ENCODE data around the gene DLEC1.

DNA sequence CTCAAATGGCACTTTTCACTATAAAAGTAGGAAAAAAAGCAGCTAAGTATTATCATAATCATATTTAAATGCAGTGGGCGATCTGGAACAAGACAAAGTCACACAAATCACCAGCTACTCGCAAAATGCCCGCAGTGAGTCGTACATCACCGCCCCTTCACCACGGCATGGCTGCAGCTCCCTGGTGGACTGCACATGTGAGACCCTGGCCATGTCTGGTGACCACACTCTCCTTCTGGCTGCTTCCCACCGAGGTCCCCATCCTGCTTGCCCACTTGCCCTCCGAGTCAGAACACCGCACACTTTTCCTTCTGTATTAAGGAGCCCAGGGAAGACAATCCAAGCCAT, 59.3 kb downstream of the DLEC1 start:
- TF ChIP-seq POLR2A (IDR thresholded peaks at IDR 0.05), result no peak
- TF ChIP-seq, protein P1, sequence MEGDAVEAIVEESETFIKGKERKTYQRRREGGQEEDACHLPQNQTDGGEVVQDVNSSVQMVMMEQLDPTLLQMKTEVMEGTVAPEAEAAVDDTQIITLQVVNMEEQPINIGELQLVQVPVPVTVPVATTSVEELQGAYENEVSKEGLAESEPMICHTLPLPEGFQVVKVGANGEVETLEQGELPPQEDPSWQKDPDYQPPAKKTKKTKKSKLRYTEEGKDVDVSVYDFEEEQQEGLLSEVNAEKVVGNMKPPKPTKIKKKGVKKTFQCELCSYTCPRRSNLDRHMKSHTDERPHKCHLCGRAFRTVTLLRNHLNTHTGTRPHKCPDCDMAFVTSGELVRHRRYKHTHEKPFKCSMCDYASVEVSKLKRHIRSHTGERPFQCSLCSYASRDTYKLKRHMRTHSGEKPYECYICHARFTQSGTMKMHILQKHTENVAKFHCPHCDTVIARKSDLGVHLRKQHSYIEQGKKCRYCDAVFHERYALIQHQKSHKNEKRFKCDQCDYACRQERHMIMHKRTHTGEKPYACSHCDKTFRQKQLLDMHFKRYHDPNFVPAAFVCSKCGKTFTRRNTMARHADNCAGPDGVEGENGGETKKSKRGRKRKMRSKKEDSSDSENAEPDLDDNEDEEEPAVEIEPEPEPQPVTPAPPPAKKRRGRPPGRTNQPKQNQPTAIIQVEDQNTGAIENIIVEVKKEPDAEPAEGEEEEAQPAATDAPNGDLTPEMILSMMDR (IDR thresholded peaks at IDR 0.05), result no peak
